AG04450 (cell line): ENCODE data around the gene ZSCAN18. TPM values are rescaled to one million over a fixed set of nuclear protein-coding genes. Genes with fewer than 3 reads are reported as not detected.

ENCODE experiments used
- polyA plus RNA-seq: library from polyadenylated mRNA; depleted of rRNA; stranded (reverse); fragments of >200 nt; gene quantifications from 2 replicates; pipeline ENCODE4 v1.2.3, GENCODE V29; 2011; rRNA removed

ZSCAN18 gene
- polyA plus RNA-seq, 1 experiment, result 12.7 TPM

Other genes starting within 250 kb of the ZSCAN18 start
- gene ZNF587, start 248.4 kb downstream of the ZSCAN18 start, polyA plus RNA-seq, result 15.7 and 18.3 TPM in 2 replicates
- gene ZNF814, start 209.2 kb downstream of the ZSCAN18 start, polyA plus RNA-seq, result 5.4 and 5.6 TPM in 2 replicates
- 6.2 and 8.4 TPM in 2 replicates for gene ZNF417, start 181.6 kb downstream of the ZSCAN18 start, polyA plus RNA-seq
- gene ZNF418, start 162.8 kb downstream of the ZSCAN18 start, polyA plus RNA-seq, result 2.7 and 3.1 TPM in 2 replicates
- gene ZNF256, start 150.5 kb downstream of the ZSCAN18 start, polyA plus RNA-seq, result 3.6 and 4.6 TPM in 2 replicates
- gene C19orf18, start 123.7 kb downstream of the ZSCAN18 start, polyA plus RNA-seq, result 0.10 and 0.27 TPM in 2 replicates
- 4.9 TPM in 2 replicates for gene ZNF606, start 95.4 kb downstream of the ZSCAN18 start, polyA plus RNA-seq
- gene ZSCAN1, start 64.2 kb downstream of the ZSCAN18 start, polyA plus RNA-seq, result not detected in 2 replicates
- 6.4 and 6.6 TPM in 2 replicates for gene ZNF135, start 38.9 kb downstream of the ZSCAN18 start, polyA plus RNA-seq
- 9.5 and 10.2 TPM in 2 replicates for gene ZNF329, start 52.6 kb upstream of the ZSCAN18 start, polyA plus RNA-seq
- 13.0 and 13.2 TPM in 2 replicates for gene ZNF274, start 84.8 kb upstream of the ZSCAN18 start, polyA plus RNA-seq
- gene ZNF544, start 130.7 kb upstream of the ZSCAN18 start, polyA plus RNA-seq, result 26.4 and 27.5 TPM in 2 replicates
- gene ZNF8, start 180.7 kb upstream of the ZSCAN18 start, polyA plus RNA-seq, result 3.2 and 3.5 TPM in 2 replicates
- 41.9 and 44.5 TPM in 2 replicates for gene ERVK3-1, start 207.1 kb upstream of the ZSCAN18 start, polyA plus RNA-seq
- gene ZSCAN22, start 228.8 kb upstream of the ZSCAN18 start, polyA plus RNA-seq, result 2.6 and 2.7 TPM in 2 replicates